Testis (tissue), 3 donors: ENCODE results near the gene RND1. TPM values are rescaled to one million over a fixed set of nuclear protein-coding genes. Genes with fewer than 3 reads are reported as not detected.
"Not testable (repeated sequence)": the region's sequence is repeated elsewhere in the genome, so short reads cannot be mapped to it uniquely, and the experiment has no call there.

Experiments
- DNase-seq: peaks from one replicate; pipeline ENCODE4 v3.0.0-alpha.2; 2019
- H3K27ac ChIP-seq, 2 donors: fragments of 200-600 bp; sonication (generic); one replicate each; pipeline ENCODE4 v1.5.1; 2019
- H3K27me3 ChIP-seq: fragments of 200-600 bp; sonication (generic); one replicate; pipeline ENCODE4 v1.5.1; 2019
- H3K36me3 ChIP-seq: fragments of 200-600 bp; sonication (generic); one replicate; pipeline ENCODE4 v1.5.1; 2017; ENCODE audit warnings: low read depth; ENCODE audit errors: missing control alignments
- H3K4me1 ChIP-seq: fragments of 200-600 bp; sonication (generic); one replicate; pipeline ENCODE4 v1.5.1; 2019
- H3K4me3 ChIP-seq, 2 donors: fragments of 200-600 bp; sonication (generic); one replicate each; pipeline ENCODE4 v1.5.1; 2017 to 2019
- H3K9me3 ChIP-seq: fragments of 200-600 bp; sonication (generic); one replicate; pipeline ENCODE4 v1.5.1; 2017
- CTCF ChIP-seq, 3 experiments: fragments of 450-650 bp in 2 of 3; fragments of 200-600 bp in 1 of 3; sonication (generic) in 1 of 3; IDR thresholded peaks; one replicate each; pipeline ENCODE4 v1.5.1; 2016 to 2019; ENCODE audit warnings: antibody characterized with exemption in 3 of 3, mild to moderate bottlenecking in 2 of 3, moderate library complexity in 1 of 3
- POLR2A ChIP-seq: fragments of 450-650 bp; IDR thresholded peaks from one replicate; pipeline ENCODE4 v1.6.1; 2017; ENCODE audit warnings: antibody characterized with exemption, mild to moderate bottlenecking, moderate library complexity
- WGBS, 2 donors: methylation state at CpG; one replicate each; pipeline ENCODE4 v1.1.5; 2018; 5-methylcytosine and 5-hydroxymethylcytosine counted together
- intact Hi-C: fragments of 100-400 bp; cut with DNase I; formaldehyde crosslinking; loops from one replicate; pipeline ENCODE4 v1.15.1; 2023; ENCODE audit warnings: low total_unique reads
- polyA plus RNA-seq: library from polyadenylated mRNA; stranded (reverse); fragments of 350-450 nt; fragmentation: Illumina TruSeq; extraction: RNeasy Lipid Tissue Mini Kit (QIAGEN cat#74804); gene quantifications from one replicate; pipeline ENCODE4 v1.2.3, GENCODE V29; 2014; ENCODE audit warnings: low read depth, low replicate concordance; ENCODE audit not compliant: insufficient read depth
- total RNA-seq, 2 donors: library from RNA; depleted of rRNA; stranded (reverse); fragments of >200 nt; gene quantifications; one replicate each; pipeline ENCODE4 v1.2.3, GENCODE V29; 2016

RND1 gene
- total and polyA plus RNA-seq, 3 donors from 2014 or later, result 0.81 to 1.2 (median 1.1) TPM

- no peak for TF ChIP-seq POLR2A
- TF ChIP-seq CTCF (IDR thresholded peaks at IDR 0.05), result no peak
- WGBS, 2 donors, result 95% methylated on average over 5 of the region's 5 CpGs
Measured at GRCh38 chr12:48859607-48860006, 6.1 kb downstream of the RND1 start.

GRCh38 chr12:48858043-48858442 lies 7.6 kb downstream of the RND1 start:
- Histone ChIP-seq H3K27ac (no peak overlapping the region), H3K9me3 (no peaks in the 10 kb centered on the region), H3K27me3 (no peaks in the 10 kb centered on the region), H3K4me1 (peaks cover under 1% of the 10 kb centered on the region), H3K4me3 (no peak overlapping the region), H3K36me3 (no peaks in the 10 kb centered on the region)
- intact Hi-C loops, result no loop called here
- WGBS, 2 donors, result 85 to 86% methylated on average over 8 of the region's 8 CpGs
- TF ChIP-seq POLR2A (no peak), CTCF (IDR thresholded peaks at IDR 0.05) (no peak)
- DNase-seq, result no peak

More at GRCh38 chr12:48859607-48860006, 6.1 kb downstream of the RND1 start:
- Histone ChIP-seq H3K27ac (no peak overlapping the region), H3K4me3 (no peak overlapping the region), H3K27me3 (no peaks in the 10 kb centered on the region), H3K36me3 (no peaks in the 10 kb centered on the region), H3K4me1 (no peaks in the 10 kb centered on the region), H3K9me3 (no peaks in the 10 kb centered on the region)
- intact Hi-C loops, result no loop called here
- no peak for DNase-seq

- TF ChIP-seq CTCF (IDR thresholded peaks at IDR 0.05) (no peak), POLR2A (no peak)
- H3K4me1 ChIP-seq, result peaks cover 6% of the 10 kb centered on the region
- no peaks in the 10 kb centered on the region for H3K27me3 ChIP-seq
- 88 to 92% methylated on average over 9 to 13 of the region's 13 CpGs for WGBS, 2 donors
- intact Hi-C loops, result no loop called here
- no peak overlapping the region for H3K4me3 ChIP-seq
- H3K9me3 ChIP-seq, result no peaks in the 10 kb centered on the region
- no peak for DNase-seq
- H3K27ac ChIP-seq, result no peak overlapping the region
- no peaks in the 10 kb centered on the region for H3K36me3 ChIP-seq
Measured at GRCh38 chr12:48857278-48857994, 8.2 kb downstream of the RND1 start.

DNA sequence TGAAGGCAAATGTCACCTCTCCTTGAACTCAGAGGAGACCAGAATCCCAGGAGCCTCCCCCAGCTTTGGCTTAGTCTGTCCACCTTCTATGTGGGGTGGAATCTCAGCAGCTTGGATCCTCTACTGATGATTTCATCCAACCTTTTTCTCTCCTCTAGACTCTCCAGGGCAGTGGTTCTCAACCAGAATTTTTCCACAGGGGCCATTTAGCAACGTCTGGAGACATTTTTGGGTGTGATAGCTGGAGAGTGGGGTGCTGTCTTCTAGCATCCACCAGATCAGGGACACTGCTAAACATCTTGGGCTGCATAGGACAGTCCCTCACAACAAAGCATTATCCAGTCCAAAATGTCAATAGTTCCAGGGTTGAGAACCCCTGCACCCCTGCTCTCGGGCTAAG lies 9.3 kb downstream of the RND1 start:
- intact Hi-C loops, result no loop called here
- DNase-seq, result no peak

GRCh38 chr12:48854932-48855331 lies 10.7 kb downstream of the RND1 start:
- intact Hi-C loops, H3K9me3 ChIP-seq, H3K36me3 ChIP-seq, H3K27ac ChIP-seq, H3K27me3 ChIP-seq, H3K4me3 ChIP-seq, DNase-seq: not testable (repeated sequence)
- H3K4me1 ChIP-seq, result peaks cover 18% of the 10 kb centered on the region
- WGBS, 2 donors, result 79 to 86% methylated on average over 10 of the region's 10 CpGs

More for the DNA sequence above, 9.3 kb downstream of the RND1 start:
- H3K36me3 ChIP-seq, result no peaks in the 10 kb centered on the region
- no peaks in the 10 kb centered on the region for H3K27me3 ChIP-seq
- H3K4me1 ChIP-seq, result peaks cover 6% of the 10 kb centered on the region
- TF ChIP-seq POLR2A (no peak), CTCF (IDR thresholded peaks at IDR 0.05) (no peak)
- 62 to 63% methylated on average over 2 of the region's 2 CpGs for WGBS, 2 donors
- no peaks in the 10 kb centered on the region for H3K9me3 ChIP-seq
- H3K27ac ChIP-seq, result no peak overlapping the region
- H3K4me3 ChIP-seq, result no peak overlapping the region
